Activated CD8-positive, alpha-beta memory T cell treated with anti-CD3 and anti-CD28 coated beads for 36 hours (primary cell): ENCODE measurements around the gene TOR4A. TPM values are rescaled to one million over a fixed set of nuclear protein-coding genes. Genes with fewer than 3 reads are reported as not detected.

Source experiments
- CTCF ChIA-PET: fragments of 350-600 bp; sonication (Branson Sonifier 250); formaldehyde crosslinking; loops from one replicate; lab custom pipeline; 2021; ENCODE audit warnings: antibody characterized with exemption; lab: Charles Lee
- POLR2A ChIA-PET: fragments of 350-600 bp; sonication (Branson Sonifier 250); formaldehyde crosslinking; loops from one replicate; lab custom pipeline; 2021; ENCODE audit warnings: antibody characterized with exemption; lab: Charles Lee
- total RNA-seq, 2 experiments: library from RNA; stranded (reverse); gene quantifications; one replicate each; pipeline ENCODE4 v1.2.3, GENCODE V29; 2021

The TOR4A gene
- total RNA-seq, 2 experiments from 2014 or later: 4.8 TPM

DNA sequence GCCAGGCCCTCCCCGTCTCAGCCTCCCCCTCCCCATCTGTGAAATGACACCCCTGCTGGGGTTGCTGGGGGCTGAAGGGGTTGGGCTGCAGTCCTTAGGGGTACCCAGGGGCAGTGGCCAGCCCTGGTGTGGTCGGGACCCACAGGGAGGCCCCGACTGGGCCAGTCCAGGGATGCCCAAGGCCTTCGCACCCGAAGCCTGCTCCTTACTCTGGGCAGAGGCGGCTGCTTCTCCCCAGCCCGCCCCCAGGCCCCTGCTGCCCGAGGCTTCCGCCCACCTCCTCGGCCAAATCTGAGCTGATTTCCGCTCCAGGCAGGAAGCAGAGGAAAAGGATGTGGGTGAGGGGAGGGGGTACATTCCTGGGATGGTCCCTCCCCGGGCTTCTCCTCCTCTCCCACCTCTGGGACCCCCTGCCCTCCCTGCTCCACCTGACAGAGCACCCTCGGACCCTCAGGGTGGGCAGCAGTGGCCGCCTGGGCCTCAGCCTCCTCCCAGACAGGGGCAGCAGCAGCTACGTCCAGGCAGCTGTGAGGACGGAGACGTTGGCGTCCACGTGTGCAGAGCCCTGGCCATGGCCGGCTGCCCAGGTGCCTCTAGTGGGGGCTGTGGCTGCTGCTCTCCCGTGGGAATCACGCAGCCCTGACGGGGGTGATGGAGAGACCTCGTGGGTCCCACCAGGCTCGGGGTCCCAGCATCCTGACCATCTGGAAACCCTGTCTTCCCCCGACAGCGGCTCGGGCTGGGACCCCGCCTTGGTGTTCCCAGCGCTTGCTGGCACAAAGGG is 28.7 kb downstream of the TOR4A start:
- ChIA-PET CTCF (no interaction called here), POLR2A (no interaction called here)

DNA sequence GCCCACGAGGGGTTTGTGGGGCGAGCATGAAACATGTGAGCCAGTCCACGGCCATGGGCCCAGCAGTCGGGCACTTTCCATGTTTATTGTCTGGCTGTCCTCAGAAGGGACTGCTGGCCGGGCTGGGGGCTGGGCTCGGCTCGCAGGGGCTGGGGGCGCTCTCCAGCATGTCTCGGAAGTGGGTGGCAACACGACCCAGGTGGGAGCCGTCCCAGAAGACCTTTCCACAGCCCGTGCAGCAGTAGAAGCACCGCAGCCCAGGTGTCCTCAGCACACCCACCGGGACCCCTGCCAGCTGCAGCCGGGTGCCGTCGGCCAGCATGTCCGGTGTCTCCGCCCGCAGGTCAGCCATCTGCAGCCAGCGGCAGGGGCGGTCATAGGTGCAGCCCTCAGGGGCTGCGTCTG is 29.3 kb downstream of the TOR4A start:
- POLR2A ChIA-PET: no interaction called here
- CTCF ChIA-PET: no interaction called here

DNA sequence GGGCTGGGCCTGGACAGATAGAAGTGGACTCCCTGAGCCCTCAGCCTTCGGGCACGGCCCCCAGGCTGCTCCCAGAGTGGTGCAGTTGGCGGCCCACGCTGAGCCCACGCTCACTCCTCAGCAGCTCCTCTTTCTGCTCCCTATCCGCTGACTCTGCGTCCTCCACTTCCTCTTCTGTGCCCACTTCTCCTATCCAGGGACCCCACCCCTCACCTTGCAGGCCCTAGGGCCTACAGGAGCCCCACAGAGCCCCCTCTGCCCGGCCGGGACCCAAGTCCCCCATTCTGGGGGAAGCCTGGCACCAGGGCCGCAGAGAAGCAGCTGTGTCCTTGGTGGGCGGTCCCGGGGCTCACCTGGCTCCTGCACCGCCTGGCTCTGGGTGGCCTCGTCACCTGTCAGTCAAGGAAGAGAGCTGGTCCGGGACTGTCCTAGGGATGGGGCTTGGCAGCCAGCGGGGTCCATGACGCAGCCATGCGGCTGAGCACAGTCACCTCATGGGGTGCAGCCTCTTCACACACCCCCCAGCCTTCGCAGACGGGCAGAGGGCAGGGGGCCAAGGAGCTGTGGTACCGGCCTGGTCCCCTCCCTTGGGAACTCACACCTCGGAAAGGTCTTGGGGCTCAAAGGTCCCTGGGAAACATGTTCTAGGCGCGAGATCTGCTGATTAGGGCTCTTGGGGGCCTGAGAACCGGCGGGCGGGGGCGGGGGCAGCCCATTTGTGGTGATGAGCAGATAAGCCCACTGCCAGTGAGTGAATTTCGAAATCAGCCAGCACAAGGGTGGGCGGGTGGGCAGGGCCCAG is 29.9 kb downstream of the TOR4A start:
- ChIA-PET POLR2A (no interaction called here), CTCF (interaction anchor here (0.6 kb wide), 1 partner anchor 18 kb away, joined by 3 read pairs; no protein-coding TSS in a partner anchor)

DNA sequence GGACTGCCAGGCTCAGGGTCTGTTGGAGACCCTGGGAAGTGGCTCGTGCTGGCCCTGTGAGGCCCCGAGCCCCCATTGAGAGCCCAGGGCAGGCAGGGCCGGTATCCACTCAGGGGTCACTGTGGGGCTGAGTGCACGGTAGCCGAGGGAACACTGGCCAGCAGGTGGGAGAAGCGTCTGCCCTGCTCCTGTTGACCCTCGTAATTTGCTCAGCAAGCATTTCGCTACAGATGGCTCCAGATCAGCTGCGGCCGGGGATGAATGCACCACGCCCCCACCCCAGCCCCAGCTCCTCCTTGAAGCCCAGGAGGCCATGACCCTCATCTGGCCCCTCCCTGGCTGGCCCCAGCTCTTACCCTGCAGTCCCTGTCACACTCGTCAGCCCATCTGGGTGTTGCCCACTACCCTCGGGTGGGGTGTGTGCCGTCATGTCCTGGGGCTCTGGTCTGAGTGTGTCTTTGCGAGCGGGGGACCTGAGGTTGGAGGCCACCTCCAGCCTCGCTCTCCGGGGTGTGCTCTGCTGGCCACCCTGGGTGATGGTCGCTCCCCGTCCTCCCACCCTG is 30.6 kb downstream of the TOR4A start:
- CTCF ChIA-PET: interaction anchor here (0.6 kb wide), 1 partner anchor 18 kb away, joined by 3 read pairs; no protein-coding TSS in a partner anchor
- POLR2A ChIA-PET: no interaction called here

DNA sequence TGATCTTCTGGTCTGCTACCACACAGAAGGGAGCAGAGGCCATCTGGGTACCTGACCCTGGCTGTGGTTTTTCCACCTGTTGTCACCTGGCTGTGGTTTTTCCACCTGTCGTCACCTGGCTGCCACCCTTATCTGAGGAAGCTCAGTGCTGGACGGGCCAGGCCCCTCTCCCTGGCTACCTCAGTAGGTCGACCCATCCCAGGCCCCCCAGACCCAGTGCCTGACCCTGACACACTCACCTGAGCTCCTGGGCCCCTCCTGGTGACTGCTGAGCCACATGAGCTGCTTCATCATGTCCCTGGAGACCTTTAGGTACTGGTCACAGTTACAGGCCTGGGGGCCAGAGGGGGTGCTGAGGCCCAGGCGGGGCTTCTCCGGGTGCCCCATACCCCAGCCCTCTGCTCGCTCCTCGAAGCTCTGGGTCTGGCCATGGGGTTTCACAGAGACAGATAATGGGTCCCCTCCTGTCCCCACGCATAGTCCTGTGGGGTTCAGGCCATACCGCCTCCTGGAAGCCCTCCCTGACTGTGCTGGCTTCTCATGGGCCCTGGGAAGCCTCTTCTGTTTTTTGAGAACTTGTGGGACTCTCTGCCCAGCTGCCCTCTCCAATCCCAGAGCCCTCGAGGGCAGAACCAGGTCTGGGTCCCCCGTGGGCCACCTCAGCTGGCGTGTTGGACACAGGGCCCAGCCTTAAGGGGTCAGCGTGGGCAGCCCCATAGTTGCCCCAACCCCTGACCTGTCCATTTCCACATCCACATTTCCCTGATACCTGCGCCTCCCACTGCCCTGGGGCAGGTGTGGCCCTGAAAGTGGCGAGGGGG is 32.1 kb downstream of the TOR4A start:
- ChIA-PET CTCF (no interaction called here), POLR2A (no interaction called here)

DNA sequence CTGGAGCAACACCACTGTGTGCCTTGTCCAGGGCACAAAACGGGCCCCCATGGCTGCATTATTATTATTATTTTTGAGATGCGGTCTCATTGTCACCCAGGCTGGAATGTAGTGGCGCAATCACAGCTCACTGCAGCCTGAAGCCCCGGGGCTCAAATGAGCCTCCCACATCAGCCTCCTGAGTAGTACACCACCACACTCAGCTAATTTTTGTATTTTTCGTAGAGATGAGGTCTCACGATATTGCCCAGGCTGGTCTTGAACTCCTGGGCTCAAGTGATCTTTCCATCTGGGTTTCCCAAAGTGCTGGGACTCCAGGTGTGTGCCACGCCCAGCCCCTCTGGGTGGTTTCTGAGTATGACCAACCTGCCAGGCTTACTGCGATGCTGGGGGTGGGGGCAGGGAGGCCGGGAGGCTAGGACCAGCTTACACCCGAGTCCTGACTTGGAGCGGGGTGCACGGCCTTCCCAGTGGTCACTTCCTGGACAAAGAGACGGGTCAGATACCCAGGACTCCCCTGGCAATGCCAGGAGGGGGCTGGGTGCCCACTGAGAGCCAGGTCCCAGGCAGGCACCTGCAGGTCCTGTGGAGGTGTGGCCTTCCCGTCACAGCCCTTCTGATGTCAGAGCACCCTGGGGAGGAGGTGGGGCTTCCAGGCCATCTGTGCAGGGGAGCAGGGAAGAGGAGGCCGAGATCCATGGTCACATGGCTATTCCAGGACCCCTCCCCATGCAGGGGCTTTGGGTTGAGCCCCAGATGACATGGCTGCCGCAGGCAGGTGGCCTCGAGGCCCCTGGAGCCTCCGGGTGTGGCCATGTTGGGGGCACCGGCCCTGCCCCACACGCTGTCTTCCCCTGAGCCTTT is 32.9 kb downstream of the TOR4A start:
- POLR2A ChIA-PET: no interaction called here
- CTCF ChIA-PET: no interaction called here

DNA sequence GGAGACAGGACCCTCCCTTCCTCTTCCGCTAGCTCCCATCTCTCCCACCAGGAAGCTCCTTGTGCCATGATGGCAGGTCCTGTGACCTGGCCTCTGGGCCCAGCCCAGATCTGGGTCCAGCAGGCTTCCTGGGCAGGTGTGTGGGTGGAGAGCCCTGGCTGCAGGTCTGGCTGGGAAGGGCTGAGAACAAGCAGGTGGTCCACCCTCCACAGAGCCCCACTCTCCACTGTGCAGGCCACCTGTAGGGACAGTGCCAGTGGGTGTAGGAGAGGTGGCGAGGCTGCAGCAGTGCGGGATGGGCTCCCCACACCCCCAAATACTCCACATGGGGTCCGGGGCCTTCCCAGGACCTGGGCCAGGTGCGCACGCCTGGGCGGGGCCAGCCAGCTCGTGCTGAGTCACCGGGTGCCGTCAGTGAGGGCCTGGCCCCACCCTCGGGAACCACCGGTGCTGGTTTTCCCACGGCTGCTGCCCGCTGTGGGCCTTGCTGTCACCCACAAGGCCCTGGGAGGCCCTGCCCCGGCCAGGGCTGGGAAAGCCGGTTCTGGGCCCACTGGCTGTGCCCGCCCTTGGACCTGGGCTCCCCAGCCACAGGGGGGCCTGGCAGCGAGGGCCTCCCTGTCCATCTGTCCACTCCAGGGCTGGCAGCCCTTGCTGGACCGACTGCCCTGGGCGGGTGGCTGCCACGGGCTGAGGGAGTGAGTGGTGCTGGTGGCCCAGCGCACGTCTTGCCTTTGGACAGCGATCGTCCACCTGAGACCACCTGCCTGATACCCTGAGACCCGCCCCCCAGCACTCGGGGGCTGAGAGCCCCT is 33.9 kb downstream of the TOR4A start:
- ChIA-PET CTCF (no interaction called here), POLR2A (no interaction called here)

DNA sequence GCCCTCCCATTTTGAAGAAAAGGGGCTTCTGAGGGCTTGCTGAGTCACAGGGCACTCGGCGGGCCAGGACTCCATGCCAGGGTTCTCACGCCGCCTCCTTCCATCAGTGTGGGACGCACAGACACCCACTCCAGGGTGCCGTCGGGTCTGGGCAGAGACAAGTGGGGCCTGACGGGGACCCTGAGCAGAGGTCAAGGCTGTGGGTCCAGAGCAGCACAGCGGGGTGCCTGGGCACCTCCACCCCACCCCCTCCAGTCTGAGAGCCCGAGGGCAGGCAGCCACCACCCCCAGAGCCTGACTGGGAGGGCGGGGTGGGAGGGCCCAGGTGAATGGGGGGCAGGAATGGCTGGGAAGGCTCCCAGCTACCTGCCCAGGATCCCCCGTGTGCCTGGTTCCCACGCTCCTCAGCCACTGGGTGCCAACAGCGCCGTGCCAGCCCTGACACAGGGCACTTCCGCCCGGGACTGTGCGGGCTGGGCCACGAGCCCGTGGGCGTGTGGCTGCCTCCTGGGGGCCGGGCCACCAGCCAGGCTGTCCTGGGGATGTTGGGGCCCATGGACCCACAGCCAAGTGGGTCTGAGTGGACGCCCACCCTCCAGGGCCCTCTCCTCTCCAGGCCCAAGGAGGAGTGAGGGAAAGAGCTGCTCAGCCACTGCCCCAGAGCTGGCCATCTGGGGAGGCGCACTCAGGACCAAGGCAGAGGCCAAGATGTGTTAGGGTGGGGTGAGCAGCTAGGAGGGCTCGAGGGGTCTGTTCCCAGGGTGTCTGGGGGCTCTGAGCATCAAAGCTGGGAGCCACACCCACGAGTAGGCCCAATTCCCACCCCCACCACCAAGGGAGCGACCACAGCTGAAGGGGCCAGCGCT is 34.7 kb downstream of the TOR4A start:
- CTCF ChIA-PET: no interaction called here
- POLR2A ChIA-PET: no interaction called here

DNA sequence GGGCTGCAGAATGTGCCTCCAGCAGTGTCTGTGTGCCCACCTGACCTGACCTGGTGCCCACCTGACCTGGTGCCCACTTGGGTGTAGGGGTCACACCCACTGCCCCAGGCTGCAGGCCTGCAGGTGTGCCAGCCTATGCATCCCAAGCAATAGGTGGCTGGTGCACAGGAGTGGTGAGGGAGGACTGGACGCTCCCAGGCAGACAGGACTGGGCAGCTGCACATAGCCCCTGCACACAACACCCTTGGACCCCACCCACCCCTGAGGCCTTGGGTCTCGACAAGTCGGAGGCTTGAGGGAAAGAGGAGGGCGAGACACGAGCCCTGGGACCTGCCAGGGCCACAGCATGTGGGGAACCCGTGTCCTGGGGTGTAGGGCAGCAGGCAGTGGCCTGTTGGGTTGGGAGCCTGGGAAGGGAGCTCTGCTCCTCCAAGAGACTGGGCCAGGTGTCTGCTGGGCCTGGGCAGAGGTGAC is 35.4 kb downstream of the TOR4A start:
- POLR2A ChIA-PET: no interaction called here

DNA sequence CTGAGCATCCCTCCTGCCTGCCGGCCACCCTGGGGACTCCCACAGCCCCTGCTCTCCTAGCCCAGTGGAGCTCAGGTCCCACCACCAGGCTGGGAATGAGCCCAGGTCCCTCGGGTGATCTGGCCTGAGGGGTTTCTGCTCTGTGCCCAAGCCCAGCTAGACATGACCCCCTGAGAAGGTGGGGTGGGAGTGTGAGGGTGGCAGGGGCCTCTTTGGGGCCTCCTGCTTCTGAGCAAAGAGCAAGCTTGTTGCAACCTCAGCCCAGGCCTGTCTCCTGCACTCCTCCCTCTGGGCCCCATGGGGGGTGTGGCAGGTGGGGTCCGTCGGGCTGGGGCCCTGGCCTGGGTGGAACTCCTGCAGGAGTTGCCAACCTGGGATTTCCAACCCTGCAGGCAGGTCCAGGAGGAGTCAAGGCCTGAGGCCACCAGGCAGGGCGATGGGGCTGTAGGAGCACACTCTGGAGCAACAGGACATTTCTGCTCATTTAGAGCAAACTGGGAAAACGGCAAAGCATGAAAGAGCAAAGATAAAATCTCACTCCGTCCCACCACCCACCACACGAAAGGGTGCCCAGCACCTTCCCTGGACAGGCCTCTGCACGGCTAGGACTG is 35.9 kb downstream of the TOR4A start:
- CTCF ChIA-PET: no interaction called here
- POLR2A ChIA-PET: no interaction called here

More for the DNA sequence above, 35.4 kb downstream of the TOR4A start:
- CTCF ChIA-PET: no interaction called here

DNA sequence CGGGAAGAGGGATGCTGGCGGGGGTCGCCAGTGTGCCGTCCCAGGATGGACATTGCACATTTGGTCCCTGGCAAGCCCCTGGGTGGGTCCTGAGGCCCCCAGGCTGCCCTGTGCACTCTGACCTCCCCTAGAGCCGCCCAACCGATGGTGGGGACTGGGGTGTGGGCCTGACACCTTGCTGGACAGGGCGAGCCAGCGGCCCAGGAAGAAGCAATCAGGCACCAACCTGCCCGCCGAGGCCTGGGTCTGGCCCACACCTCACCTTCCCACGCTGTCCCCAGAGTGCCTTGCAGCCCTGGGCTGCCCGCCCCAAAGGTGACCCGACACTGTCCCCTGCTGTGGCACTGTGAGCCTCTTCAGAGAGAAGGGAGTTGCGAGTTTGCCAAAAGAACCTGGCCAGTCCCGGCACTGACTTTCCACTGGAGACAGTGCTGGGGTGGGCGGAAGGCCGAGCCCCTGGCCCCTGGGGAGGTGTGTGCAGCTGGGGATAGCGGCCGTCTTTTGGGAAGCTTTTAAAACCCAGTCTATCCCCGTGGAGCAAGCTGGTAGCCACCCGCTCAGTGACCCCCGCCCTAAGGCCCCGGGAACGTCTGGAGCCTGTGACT is 36.5 kb downstream of the TOR4A start:
- CTCF ChIA-PET: no interaction called here

DNA sequence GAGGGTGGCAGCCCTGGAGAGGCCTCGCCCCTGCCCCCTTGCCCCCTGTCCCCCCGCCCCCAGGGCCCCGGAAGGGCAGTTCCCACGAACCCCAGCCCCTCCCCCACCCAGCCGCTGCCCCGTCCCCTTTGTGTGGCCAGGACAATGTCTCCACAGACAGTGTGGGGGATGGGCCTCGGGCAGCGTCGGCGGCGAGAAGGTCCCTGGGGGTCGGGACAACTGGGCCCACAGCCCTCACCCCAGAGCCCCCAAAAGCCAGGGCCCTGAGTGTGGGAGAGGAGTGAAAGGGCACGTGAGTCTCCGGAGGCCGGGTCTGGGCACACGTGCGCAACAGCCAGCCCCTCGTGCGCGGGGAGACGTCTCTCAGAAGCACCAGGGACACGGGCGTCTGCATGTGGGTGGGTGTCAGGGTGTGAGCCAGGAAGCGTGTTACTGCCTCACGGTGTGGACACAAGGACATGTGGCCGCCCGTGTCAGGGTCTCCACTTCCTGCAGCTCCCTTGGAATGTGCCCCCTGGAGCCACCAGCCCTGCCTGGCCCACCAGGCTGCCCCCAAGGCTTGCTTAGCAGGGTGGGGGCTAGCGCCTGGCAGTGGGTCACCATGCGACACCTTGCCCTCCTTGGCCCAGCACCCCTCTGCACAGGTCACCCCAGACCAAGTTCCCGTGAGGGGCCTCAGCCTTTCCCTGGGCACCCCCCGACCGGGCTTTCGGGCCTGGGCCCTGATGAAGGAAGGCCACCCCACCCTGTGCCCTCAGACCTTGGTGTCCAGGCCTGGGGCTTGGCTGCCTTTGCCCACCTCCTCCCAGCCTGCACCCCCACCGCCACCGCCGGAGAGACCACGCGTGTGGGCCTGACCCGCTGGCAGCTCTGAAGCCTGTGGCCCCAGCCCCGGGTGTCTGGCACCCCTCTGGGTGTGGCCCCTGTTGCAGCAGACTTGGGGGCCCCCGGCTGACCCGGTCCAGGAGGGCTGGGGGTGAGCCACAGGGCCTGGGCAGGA is 37.3 kb downstream of the TOR4A start:
- ChIA-PET POLR2A (no interaction called here), CTCF (no interaction called here)

More for the DNA sequence above, 36.5 kb downstream of the TOR4A start:
- POLR2A ChIA-PET: no interaction called here

DNA sequence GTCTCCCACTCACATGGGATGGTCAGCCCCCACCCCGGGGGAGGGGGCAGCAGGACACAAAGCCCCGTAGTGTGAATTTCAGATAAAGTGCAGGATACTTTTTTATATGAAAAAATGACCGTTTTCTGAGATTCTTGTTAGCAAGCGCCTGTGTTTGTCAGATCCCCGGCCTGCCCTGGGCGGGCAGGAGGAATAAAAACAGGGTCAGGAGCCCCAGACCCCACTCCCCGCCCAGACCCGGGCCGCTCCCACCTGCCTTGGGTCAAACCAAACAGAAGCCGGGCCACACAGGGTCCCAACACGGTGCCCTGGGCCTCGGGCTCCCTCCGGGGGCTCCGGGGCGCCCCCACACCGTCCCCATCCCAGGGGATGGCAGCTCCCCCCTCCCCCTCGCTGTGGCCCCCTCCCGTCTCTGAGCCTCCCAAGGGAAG is 38.1 kb downstream of the TOR4A start:
- POLR2A ChIA-PET: no interaction called here

DNA sequence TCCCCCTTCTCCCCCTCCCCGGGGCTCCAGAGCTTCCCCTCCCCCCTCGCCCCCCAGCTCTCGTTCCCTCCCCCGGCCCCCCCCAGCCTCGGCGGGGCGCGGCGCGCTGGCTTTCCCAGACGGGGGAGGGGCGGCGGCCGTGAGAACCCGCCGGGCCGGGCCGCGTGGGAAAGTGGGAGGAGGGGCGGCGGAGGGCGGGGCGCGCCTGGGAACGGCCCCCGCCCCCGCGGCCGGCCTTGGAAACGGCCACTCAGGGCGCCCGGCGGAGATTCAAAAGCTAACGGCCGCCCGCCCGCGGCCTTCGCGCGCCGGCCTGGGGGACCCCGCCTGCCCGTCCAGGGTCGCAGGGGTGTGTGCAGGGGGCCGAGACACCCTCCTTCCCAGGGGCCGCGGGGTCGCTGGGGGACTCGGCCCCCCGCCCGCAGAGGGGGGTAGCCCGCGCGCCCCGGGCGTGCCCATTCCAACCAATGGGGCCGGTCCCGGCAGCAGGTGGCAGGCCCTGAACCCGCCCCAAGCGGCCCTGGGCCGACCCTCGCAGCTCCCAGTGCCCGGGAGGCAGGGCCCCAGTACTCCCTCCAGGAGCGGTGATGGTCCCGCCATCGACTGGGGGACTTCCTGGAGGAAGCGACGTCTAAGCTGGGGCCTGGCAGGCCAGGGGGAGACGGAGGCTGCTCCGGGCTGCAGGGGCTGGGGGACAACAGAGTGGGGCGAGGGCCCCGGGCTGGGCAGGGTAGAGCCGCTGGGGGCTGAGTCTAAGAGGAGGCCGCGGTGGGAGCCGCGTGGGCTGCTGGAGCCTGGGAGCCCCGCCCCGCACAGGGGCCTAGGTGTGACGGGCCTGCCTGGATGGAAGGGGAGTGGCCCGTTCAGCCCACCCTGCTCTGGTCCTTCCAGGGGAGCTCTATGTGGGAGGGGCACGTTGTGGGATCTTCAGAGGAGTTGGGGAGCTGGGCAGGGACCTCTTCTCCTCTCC is 38.8 kb downstream of the TOR4A start:
- ChIA-PET POLR2A (no interaction called here), CTCF (interaction anchor here (0.7 kb wide), 1 partner anchor 364 kb away, joined by 3 read pairs; the partner anchor contains the start of gene LCN12)

More for the DNA sequence above, 38.1 kb downstream of the TOR4A start:
- CTCF ChIA-PET: no interaction called here
